ENCODE data around the gene F10.

Gene F10

GRCh38 chr13:113086031-113086750 is 36.4 kb upstream of the F10 start:
- DNase-seq (ENCODE audit: extremely low spot score, insufficient read length, low read depth) (no peak), FAIRE-seq (no peak)

- no peak for FAIRE-seq
- DNase-seq (ENCODE audit: extremely low spot score, insufficient read length, low read depth), result no peak
Measured at GRCh38 chr13:113086991-113087922, 35.3 kb upstream of the F10 start.

GRCh38 chr13:113087923-113088690 is 34.5 kb upstream of the F10 start:
- FAIRE-seq, result no peak

GRCh38 chr13:113088691-113089020 is 33.9 kb upstream of the F10 start:
- FAIRE-seq, result no peak
- no peak for DNase-seq (ENCODE audit: extremely low spot score, insufficient read length, low read depth)

More at GRCh38 chr13:113087923-113088690, 34.5 kb upstream of the F10 start:
- no peak for DNase-seq (ENCODE audit: extremely low spot score, insufficient read length, low read depth)

GRCh38 chr13:113089693-113090414 is 32.7 kb upstream of the F10 start:
- DNase-seq (ENCODE audit: extremely low spot score, insufficient read length, low read depth), result no peak
- FAIRE-seq, result no peak

- DNase-seq (ENCODE audit: extremely low spot score, insufficient read length, low read depth) (no peak), FAIRE-seq (no peak)
Measured at GRCh38 chr13:113090415-113090770, 32.2 kb upstream of the F10 start.

GRCh38 chr13:113090806-113091205 is 31.8 kb upstream of the F10 start:
- no peak for DNase-seq (ENCODE audit: extremely low spot score, insufficient read length, low read depth)
- FAIRE-seq, result no peak

- FAIRE-seq, result no peak
- DNase-seq (ENCODE audit: extremely low spot score, insufficient read length, low read depth), result no peak
Measured at GRCh38 chr13:113091211-113091771, 31.3 kb upstream of the F10 start.

GRCh38 chr13:113091891-113092775 is 30.5 kb upstream of the F10 start:
- FAIRE-seq (no peak), DNase-seq (ENCODE audit: extremely low spot score, insufficient read length, low read depth) (no peak)

- FAIRE-seq (no peak), DNase-seq (ENCODE audit: extremely low spot score, insufficient read length, low read depth) (no peak)
Measured at GRCh38 chr13:113092776-113093579, 29.6 kb upstream of the F10 start.

GRCh38 chr13:113093580-113094409 is 28.8 kb upstream of the F10 start:
- FAIRE-seq, result no peak

GRCh38 chr13:113094410-113094800 is 28.2 kb upstream of the F10 start:
- FAIRE-seq (no peak), DNase-seq (ENCODE audit: extremely low spot score, insufficient read length, low read depth) (no peak)

More at GRCh38 chr13:113093580-113094409, 28.8 kb upstream of the F10 start:
- DNase-seq (ENCODE audit: extremely low spot score, insufficient read length, low read depth), result no peak

GRCh38 chr13:113095146-113096051 is 27.2 kb upstream of the F10 start:
- DNase-seq (ENCODE audit: extremely low spot score, insufficient read length, low read depth) (no peak), FAIRE-seq (no peak)

GRCh38 chr13:113096052-113096744 is 26.4 kb upstream of the F10 start:
- no peak for DNase-seq (ENCODE audit: extremely low spot score, insufficient read length, low read depth)
- no peak for FAIRE-seq

GRCh38 chr13:113096745-113097305 is 25.8 kb upstream of the F10 start:
- no peak for FAIRE-seq
- no peak for DNase-seq (ENCODE audit: extremely low spot score, insufficient read length, low read depth)
